Coronary artery (tissue), 2 donors: Measurements from ENCODE around the gene SNX19.
"Not testable (repeated sequence)": the region's sequence is repeated elsewhere in the genome, so short reads cannot be mapped to it uniquely, and the experiment has no call there.

Experiments used
- DNase-seq: peaks from one replicate; pipeline ENCODE4 v3.0.0-alpha.2; 2017; ENCODE audit warnings: low spot score
- H3K27ac ChIP-seq, 2 donors: fragments of 200-600 bp; sonication (generic); one replicate each; pipeline ENCODE4 v1.5.1; 2016 to 2019
- H3K4me3 ChIP-seq: fragments of 200-600 bp; sonication (generic); 2 replicates; pipeline ENCODE4 v1.5.1; 2016; ENCODE audit warnings: mild to moderate bottlenecking, moderate library complexity
- TF ChIP-seq, protein P1 (sequence below): fragments of 200-600 bp; sonication (generic); IDR thresholded peaks from one replicate; pipeline ENCODE4 v1.5.1; 2019; ENCODE audit warnings: antibody characterized with exemption

The SNX19 gene

DNA sequence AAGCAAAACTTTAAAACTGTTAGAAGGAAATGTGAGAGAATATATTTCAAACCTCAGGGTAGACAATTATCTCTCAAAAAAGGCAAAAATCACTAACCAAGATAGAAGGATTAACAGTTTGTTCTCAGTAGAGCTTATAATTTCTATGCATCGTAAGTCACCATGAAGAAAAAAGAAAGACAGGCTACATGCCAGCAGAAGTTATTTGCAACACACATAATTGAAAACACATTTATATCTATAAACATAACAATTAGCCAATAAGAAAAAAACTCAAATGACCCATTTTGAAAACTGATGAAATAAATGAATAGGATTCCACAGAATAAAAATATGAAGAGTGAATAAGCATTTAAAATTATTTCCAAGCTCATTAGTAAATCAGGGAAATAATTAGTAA lies 24.4 kb upstream of the SNX19 start:
- no peak for DNase-seq

GRCh38 chr11:130937051-130937450 lies 20.8 kb upstream of the SNX19 start:
- no peak overlapping the region for H3K4me3 ChIP-seq
- TF ChIP-seq, protein P1, sequence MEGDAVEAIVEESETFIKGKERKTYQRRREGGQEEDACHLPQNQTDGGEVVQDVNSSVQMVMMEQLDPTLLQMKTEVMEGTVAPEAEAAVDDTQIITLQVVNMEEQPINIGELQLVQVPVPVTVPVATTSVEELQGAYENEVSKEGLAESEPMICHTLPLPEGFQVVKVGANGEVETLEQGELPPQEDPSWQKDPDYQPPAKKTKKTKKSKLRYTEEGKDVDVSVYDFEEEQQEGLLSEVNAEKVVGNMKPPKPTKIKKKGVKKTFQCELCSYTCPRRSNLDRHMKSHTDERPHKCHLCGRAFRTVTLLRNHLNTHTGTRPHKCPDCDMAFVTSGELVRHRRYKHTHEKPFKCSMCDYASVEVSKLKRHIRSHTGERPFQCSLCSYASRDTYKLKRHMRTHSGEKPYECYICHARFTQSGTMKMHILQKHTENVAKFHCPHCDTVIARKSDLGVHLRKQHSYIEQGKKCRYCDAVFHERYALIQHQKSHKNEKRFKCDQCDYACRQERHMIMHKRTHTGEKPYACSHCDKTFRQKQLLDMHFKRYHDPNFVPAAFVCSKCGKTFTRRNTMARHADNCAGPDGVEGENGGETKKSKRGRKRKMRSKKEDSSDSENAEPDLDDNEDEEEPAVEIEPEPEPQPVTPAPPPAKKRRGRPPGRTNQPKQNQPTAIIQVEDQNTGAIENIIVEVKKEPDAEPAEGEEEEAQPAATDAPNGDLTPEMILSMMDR, result no peak
- no peak for DNase-seq
- no peak overlapping the region for H3K27ac ChIP-seq

More for the DNA sequence above, 24.4 kb upstream of the SNX19 start:
- TF ChIP-seq, protein P1, result no peak
- Histone ChIP-seq H3K4me3 (no peak overlapping the region), H3K27ac (no peak overlapping the region)

- Histone ChIP-seq H3K27ac (no peak overlapping the region), H3K4me3 (no peak overlapping the region)
- TF ChIP-seq, protein P1, result no peak
- no peak for DNase-seq
Measured at GRCh38 chr11:130932086-130932712, 15.9 kb upstream of the SNX19 start.

GRCh38 chr11:130924750-130925149 lies 8.5 kb upstream of the SNX19 start:
- TF ChIP-seq, protein P1, result no peak
- DNase-seq, result no peak
- Histone ChIP-seq H3K27ac (no peak overlapping the region), H3K4me3 (no peak overlapping the region)

DNA sequence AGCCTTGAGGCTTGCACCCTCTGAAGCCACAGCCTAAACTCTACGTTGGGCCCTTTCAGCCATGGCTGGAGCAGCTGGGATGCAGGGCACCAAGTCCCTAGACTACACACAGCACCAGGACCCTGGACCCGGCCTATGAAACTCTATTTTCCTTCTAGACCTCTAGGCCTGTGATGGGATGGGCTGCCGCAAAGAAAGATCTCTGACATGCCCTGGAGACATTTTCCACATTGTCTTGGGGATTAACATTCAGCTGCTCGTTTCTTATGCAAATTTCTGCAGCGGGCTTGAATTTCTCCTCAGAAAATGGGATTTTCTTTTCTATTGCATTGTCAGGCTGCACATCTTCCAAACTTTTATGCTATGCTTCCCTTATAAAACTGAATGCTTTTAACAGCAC lies 4.3 kb upstream of the SNX19 start:
- not testable (repeated sequence) for H3K4me3 ChIP-seq, DNase-seq, H3K27ac ChIP-seq

GRCh38 chr11:130918081-130918480 lies 1.8 kb upstream of the SNX19 start:
- no peak overlapping the region for H3K4me3 ChIP-seq
- DNase-seq, result no peak
- H3K27ac ChIP-seq, result no peak overlapping the region
- TF ChIP-seq, protein P1, result no peak

GRCh38 chr11:130916910-130917309 lies 631 bp upstream of the SNX19 start:
- TF ChIP-seq, protein P1, result no peak
- DNase-seq, result no peak
- H3K27ac ChIP-seq, result peak overlapping the region; percentile 93 to 94
- peak overlapping the region; percentile 94 for H3K4me3 ChIP-seq
